ENCODE data around the gene DPEP3.

Gene DPEP3

GRCh38 chr16:67966549-67967182, 13.6 kb downstream of the DPEP3 start:
- DNase-seq, result peak; percentile 32 to 36

DNA sequence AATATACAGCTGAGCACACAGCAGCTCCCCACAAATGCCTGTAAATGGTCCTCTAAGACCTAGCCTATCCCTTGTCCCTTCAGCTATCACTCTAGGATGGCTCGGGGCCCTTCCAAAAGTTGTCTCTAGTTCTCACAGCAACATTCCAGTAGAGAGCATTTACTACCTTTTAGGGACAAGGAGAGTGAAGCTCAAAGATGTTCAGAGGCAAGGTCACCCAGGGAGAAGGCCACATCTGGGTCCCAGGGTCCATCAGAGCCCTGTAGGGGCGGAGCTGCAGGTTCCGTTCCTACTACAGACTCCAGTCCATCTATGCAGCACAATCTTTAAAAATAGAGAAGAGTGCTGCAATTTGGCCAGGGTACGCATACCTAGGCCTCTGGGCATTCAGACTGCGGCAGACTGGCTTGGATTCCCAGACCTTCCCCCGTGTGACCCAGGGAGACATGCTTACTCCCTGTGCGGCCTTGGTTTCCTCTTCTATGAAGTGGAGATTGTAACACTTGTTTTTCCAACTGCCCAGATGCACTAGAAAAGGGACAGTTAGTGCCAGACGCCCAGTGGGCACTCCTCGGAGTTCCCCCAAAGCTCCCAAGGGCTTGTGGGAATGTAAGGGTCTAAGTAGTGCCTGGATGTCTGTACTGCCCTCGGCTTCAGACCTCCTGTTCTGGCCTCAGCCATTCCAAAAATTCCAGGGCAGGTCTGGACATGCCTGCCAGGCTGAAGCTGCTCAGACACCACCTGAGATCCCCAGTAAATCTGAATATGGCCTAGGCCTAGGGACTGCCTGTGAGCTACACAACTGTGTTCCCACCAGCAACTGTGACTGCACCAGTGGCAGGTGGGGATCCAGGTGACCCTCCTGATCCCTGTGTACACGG, 14.4 kb downstream of the DPEP3 start:
- DNase-seq, result no peak

DNA sequence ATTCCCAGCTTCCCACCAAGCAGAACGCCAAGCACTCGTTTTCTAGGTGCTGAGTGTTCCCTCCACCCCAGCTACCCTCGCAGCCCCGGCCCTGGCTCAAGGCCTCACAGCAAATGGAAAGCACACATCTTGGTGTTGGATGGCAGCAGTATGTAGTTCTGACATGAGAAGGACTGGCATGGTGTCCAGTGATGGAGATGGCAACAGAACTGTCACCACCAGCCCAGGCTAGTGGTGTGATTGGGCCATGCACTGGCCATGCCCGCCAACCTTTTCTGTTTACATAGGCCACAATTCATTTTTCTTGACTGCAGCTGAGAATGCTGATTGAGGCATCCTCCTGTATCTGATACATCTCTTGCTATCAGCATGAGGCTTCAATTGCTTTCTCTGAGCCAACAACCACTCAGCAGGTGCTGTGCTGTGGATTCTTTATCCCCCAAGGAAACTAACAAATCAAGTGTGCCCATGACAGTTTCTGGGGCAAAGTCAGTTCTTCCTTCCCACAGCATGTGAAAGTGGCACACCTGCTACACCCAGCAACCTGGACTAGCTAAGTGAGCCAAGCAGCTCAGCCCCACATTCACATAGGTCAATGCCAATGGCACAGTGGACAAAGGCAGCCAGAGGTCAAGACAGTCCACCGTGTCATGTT, 15.7 kb downstream of the DPEP3 start:
- DNase-seq, result no peak

DNA sequence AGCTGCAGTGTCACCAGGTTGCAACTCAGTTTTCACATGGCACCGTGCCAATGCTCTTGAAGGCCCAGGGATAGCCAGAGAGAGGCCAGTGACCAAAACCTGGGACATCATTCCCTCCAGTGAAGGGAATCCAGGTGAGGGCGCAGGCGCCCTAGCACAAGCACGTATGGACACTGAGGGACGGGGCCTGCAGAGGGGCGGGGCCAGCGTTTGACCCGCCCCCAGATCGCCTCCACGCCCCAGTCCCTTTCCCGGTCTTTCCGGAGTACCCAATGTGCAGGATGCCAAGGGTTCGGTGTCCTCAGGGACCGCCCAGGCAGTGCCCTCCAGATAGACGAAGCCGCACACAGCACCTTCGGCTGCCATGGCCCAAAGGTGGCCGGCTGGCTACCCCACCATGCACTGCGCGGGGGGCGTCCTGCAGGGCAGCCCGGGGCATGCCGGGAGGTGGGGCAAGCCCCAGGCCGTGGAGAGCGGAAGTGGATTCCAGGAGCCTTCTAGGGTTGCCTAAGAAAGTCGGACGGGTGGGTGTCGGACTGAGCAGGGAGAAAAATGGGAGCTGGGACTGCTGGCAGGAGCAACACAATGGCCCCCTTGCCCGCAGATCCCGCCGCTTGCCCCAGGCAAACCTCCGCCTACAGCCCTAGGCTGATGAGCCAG, 16.5 kb downstream of the DPEP3 start:
- no peak for DNase-seq

- no peak for DNase-seq
Measured at GRCh38 chr16:67963292-67963661, 17.0 kb downstream of the DPEP3 start.

- DNase-seq, result no peak
Measured at GRCh38 chr16:67962135-67962534, 18.2 kb downstream of the DPEP3 start.

DNA sequence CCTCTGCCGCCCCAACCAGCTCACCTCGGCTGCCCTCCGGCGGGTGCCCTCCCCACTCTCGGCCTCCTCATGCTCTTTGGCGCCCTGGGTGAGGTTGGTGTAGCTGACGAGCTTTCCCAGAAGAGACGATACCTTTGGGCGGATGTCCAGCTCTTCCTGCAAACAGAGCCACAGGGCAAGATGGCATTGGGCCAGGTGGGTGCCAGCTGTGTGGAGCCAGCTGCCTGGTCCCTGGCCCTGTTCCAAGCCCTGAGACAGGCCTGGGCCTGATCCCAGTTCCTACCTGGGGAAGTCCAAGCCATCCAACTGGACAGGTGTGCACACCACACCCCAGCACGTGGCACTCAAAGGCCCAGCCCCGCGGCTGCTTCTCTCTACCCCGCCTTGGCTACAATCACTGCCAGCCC, 18.7 kb downstream of the DPEP3 start:
- no peak for DNase-seq

DNA sequence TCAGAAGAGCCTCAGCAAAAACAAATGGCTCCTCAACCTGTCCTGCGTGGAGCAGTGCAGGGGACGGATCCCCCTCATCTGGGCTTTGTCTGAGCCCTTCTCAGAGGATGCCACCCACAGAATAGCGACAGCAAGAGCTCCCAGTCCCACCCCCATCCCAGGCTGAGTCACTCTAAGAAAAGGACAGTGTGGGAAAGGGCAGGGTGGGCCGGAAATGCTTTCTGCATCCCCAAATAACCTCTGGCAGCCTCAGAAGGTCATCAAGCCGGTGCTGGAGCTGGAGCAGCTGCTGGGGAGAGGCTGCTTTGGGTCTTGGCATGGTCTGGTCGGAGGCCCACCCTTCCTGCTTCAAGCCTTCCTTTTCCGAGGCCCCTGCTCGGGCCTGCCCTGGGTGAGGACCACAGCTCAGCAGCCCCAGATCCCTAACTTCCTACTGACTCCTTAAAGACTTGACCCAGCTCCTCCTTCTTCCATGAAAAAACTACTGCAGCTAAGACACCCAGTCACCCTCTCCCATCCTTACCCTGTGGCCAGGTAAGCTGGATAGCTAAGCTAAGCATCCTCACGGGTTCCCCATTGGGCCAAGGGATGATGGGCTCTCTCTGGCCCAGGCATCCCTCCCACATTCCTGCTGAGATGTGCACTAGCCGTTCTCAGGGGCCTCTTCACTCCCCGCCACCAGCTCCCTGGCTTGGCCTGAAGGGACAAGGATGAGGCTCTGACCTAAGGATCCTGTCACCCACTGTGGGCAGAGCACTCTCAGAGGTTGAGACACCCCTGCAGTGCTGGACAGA, 20.6 kb downstream of the DPEP3 start:
- no peak for DNase-seq

- no peak for DNase-seq
Measured at GRCh38 chr16:67957622-67958021, 22.7 kb downstream of the DPEP3 start.

DNA sequence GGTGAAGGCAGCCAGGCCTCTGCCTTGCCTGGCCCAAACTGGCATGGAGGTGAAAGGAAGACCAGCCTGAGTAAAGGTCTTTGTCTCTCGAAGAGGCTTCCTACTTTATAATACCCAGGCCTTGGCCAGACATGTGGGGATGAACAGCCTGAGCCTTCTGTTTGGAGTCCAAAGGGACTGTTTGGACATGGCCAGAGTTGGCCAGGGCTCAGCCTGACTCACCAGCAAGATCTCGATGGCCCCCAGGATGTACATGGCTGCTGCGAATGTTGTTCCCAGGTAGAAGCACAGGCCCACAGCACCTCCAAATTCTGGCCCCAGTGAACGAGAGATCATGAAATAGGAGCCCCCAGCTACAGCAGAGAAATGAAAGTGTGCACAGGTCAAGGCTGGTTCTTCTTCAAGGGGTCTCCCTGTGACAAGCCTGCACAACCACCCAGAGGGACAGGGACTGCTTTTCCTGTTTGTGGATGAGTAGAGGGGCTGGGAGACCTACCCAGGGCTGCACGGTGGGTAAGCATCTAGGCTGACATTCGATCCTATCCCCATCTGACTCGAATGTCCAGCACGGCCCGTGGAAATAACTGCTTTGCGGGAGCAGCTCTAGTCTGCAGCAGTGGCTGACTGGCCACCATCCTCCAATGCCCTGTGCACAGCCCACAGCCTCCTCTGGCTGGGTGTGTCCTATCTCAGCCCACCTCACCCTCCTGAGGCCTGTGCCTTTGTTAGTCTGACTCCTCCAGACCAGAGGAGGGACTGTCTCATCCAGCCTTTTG, 25.7 kb downstream of the DPEP3 start:
- DNase-seq, result no peak

GRCh38 chr16:67953641-67954375, 26.5 kb downstream of the DPEP3 start:
- no peak for DNase-seq

DNA sequence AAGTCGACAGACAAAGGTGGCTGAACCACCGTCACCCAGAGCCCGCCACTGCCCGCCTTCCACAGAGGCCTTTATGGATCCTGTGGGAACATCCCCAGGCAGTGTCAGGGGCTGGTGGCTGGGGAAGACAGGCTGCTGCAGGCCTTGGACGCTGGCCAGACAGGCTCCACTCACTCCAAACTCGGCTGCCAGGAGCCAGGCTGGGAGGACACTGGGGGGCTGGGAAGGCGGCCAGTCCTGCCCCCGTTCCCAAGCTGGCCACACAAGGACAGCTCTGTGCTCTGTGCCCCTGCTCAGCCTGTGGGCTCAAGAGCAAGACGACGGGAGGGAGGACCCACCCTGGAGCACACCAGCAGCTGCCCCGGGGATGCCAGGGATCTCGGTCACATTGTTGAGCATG, 28.8 kb downstream of the DPEP3 start:
- no peak for DNase-seq

DNA sequence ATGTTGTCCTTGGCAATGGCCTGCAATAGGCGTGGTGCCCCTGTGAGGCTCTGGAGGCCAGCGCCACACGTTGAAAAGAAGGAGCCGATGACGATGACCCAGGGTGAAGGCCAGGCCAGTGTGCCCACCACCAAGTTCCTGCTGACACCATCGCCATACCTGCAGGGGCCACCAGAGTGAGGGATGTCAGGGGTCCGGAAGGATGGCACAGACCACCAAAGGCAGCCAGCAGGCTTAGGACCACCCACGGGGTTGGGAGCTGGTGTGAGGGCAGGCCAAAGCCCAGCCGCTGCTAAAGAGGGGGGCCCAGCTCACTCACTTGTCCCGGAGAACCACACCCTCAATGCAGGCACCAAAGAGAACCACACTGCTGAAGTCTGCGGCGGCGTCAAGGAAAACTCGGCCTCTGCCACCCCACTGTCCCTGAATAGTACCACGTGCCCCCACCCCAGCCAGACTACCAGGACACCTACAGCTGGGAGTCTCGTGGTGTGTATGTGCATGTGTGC, 29.9 kb downstream of the DPEP3 start:
- no peak for DNase-seq

DNA sequence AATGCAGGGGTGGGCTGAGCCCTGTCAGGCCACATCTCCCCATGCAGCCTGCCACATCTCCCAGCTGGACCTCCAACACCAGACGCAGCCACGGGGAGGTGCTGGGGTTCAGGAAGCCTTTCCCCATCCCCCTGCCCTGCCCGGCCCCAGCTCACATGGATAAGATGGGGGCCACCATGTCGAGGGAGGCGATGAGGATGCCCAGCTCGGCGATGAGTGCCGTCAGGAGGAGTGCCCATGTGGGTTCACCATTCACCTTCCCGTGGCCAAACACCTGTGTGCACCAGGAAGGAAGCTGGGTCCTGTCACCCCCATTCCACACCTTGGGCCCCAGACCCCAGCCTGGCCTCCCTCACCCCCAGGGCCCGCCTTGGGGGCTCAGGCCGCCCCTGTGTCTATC, 30.7 kb downstream of the DPEP3 start:
- DNase-seq, result no peak

DNA sequence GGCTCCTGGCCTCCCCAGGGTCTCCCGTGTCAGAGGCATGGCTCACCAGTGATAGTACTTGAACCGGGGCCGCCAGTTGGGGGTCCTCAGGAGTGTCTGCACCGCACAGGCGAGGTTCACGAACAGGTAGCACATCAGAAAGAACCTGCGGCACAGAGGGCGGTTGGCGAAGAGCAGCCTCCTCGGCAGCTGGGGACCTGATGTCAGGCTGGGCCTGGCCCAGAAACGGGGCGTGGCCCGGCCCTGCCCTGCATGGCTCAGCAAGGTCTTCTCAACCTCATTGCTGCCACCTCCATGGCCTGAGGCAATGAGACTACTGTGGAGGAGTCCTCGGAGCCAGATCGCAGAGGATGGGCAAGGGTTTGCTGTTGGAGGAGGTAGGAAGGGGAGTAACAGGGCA, 32.3 kb downstream of the DPEP3 start:
- no peak for DNase-seq

- DNase-seq, result no peak
Measured at GRCh38 chr16:67946966-67947558, 33.2 kb downstream of the DPEP3 start.

DNA sequence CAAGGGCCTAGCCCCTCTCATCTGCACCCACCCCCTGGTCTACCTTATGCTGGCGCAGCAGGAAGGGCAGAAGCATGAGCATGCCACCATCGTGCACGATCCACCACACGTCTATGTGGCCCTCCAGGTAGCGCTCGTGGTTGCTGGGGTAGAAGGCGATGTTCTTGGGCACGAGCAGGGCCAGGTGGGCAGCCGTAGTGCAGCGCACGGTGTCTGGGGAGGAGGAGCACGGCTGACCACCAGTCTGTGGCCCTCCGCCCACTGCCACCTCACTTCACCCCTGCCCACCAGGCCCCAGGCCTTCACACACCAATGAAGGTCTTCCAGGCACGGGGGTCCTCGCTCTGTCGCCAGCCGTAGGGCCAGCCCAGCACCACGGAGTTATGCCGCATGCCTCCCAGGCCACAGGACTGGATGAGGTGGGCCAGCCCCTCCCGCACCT, 34.1 kb downstream of the DPEP3 start:
- DNase-seq, result no peak

- no peak for DNase-seq
Measured at GRCh38 chr16:67945392-67945933, 34.8 kb downstream of the DPEP3 start.

DNA sequence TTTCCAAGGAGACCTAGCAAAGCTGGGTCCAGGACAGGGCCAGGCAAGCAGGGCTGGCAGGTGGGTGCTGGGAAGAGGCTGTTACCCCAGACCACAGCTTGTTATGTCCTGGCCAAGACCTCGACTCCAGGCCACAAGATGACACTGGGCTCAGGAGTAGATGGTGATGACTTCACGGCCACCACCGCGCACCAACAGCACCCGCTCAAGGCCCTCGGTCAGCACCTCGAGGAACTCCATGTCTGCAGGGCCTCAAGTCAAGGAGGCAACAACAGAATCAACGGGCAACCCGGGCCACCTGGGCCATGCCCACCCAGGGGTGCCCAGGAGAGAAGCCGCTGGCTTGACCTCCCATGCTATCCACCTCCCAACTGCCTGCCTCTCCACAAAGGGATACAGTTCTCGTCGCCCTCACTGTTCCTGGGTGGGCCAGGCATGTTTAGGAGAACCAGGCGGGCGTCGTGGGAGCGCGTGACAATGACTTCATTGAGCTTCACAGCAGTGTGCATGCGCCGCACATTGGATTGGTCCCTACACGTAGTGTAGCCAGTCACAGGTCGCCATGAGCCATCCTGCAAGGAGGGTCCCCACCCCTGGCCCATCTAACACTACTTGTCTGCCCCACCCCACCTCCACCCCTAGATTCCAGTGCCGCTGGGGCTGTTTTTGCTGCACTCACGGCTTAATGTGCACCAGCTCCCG, 35.5 kb downstream of the DPEP3 start:
- DNase-seq, result no peak
